Measurements from ENCODE around the gene CPN2. TPM values are rescaled to one million over a fixed set of nuclear protein-coding genes. Genes with fewer than 3 reads are reported as not detected.

CPN2 gene
- total and polyA plus RNA-seq, 2 of the 13 experiments (the other 11 are each of a cell fraction or from before 2014, with no cell fraction given): 26.7 to 27.7 TPM

DNA sequence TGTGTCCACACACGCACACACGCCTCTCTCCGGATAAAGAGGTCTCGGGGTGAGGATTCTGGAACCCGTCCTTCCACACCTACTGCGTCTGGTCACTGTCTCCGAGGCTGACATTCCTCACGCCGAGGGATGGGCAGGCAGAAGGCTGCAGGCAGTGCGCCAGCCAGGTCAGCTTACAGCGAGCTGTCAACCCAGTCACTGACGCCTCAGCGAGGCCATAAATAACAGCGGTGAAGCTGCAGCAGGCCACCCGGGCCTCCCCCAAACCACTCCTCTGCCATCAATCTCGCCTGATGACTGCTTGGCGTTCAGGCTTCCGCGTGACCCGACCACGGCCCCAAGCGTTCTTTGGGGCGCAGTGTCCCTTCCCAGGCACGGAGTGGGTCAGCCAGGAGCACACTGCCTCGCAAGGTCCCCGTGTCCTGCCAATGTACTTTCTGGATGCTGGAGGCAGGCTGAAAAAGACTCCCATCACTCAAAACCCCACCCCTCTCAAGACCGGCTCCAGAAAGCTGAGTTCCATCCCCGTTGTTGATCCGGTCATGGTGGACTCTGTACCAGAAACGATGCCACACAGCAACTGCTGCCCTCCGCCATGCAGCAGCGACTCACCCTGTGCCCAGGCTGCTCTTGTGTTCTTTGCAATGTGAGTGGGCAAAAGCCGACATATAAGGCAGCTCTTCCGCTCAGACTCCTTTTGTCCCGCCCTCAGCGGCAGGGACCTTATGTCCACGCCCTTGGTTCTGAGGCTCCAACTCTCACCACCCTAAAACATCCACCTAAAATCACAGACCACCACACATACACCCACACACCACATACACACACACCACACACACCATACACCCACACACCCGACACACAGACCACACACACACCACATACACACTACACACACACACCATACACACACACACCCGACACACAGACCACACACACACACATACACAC lies 27.1 kb downstream of the CPN2 start (continued):
- TF ChIP-seq, protein P1, sequence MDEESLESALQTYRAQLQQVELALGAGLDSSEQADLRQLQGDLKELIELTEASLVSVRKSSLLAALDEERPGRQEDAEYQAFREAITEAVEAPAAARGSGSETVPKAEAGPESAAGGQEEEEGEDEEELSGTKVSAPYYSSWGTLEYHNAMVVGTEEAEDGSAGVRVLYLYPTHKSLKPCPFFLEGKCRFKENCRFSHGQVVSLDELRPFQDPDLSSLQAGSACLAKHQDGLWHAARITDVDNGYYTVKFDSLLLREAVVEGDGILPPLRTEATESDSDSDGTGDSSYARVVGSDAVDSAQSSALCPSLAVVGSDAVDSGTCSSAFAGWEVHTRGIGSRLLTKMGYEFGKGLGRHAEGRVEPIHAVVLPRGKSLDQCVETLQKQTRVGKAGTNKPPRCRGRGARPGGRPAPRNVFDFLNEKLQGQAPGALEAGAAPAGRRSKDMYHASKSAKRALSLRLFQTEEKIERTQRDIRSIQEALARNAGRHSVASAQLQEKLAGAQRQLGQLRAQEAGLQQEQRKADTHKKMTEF (CRISPR knock-in tag; IDR thresholded peaks at IDR 0.05): 0 out of 2 replicates have a peak, but pooled peaks have one; percentile 31
- no peak for TF ChIP-seq ZNF354B (CRISPR knock-in tag; IDR thresholded peaks at IDR 0.05)
- no peak for TF ChIP-seq ETV5 (CRISPR knock-in tag; IDR thresholded peaks at IDR 0.05; ENCODE audit: borderline replicate concordance)
- no peak for TF ChIP-seq THAP11 (CRISPR knock-in tag; IDR thresholded peaks at IDR 0.05)
- TF ChIP-seq, protein P2, sequence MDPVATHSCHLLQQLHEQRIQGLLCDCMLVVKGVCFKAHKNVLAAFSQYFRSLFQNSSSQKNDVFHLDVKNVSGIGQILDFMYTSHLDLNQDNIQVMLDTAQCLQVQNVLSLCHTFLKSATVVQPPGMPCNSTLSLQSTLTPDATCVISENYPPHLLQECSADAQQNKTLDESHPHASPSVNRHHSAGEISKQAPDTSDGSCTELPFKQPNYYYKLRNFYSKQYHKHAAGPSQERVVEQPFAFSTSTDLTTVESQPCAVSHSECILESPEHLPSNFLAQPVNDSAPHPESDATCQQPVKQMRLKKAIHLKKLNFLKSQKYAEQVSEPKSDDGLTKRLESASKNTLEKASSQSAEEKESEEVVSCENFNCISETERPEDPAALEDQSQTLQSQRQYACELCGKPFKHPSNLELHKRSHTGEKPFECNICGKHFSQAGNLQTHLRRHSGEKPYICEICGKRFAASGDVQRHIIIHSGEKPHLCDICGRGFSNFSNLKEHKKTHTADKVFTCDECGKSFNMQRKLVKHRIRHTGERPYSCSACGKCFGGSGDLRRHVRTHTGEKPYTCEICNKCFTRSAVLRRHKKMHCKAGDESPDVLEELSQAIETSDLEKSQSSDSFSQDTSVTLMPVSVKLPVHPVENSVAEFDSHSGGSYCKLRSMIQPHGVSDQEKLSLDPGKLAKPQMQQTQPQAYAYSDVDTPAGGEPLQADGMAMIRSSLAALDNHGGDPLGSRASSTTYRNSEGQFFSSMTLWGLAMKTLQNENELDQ (CRISPR knock-in tag; IDR thresholded peaks at IDR 0.05; ENCODE audit: borderline replicate concordance): no peak
- TF ChIP-seq ZNF567 (CRISPR knock-in tag; IDR thresholded peaks at IDR 0.05; ENCODE audit: borderline replicate concordance): no peak
- no peak for TF ChIP-seq NCOA2 (CRISPR knock-in tag; IDR thresholded peaks at IDR 0.05)
- TF ChIP-seq, protein P3, sequence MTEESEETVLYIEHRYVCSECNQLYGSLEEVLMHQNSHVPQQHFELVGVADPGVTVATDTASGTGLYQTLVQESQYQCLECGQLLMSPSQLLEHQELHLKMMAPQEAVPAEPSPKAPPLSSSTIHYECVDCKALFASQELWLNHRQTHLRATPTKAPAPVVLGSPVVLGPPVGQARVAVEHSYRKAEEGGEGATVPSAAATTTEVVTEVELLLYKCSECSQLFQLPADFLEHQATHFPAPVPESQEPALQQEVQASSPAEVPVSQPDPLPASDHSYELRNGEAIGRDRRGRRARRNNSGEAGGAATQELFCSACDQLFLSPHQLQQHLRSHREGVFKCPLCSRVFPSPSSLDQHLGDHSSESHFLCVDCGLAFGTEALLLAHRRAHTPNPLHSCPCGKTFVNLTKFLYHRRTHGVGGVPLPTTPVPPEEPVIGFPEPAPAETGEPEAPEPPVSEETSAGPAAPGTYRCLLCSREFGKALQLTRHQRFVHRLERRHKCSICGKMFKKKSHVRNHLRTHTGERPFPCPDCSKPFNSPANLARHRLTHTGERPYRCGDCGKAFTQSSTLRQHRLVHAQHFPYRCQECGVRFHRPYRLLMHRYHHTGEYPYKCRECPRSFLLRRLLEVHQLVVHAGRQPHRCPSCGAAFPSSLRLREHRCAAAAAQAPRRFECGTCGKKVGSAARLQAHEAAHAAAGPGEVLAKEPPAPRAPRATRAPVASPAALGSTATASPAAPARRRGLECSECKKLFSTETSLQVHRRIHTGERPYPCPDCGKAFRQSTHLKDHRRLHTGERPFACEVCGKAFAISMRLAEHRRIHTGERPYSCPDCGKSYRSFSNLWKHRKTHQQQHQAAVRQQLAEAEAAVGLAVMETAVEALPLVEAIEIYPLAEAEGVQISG (CRISPR knock-in tag; IDR thresholded peaks at IDR 0.05): no peak
- TF ChIP-seq ISX (CRISPR knock-in tag; conservative IDR thresholded peaks at IDR 0.05): no peak
- TF ChIP-seq ZNF3 (CRISPR knock-in tag; IDR thresholded peaks at IDR 0.05): no peak
- no peak for TF ChIP-seq RARG (CRISPR knock-in tag; IDR thresholded peaks at IDR 0.05; ENCODE audit: low read depth)
- TF ChIP-seq KLF16 (CRISPR knock-in tag; IDR thresholded peaks at IDR 0.05): no peak
- TF ChIP-seq, protein P4, sequence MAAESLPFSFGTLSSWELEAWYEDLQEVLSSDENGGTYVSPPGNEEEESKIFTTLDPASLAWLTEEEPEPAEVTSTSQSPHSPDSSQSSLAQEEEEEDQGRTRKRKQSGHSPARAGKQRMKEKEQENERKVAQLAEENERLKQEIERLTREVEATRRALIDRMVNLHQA (CRISPR knock-in tag; IDR thresholded peaks at IDR 0.05): no peak
- TF ChIP-seq MXD3 (CRISPR knock-in tag; IDR thresholded peaks at IDR 0.05): 0 out of 2 replicates have a peak, but pooled peaks have one; percentile 44
- no peak for TF ChIP-seq CENPBD1 (CRISPR knock-in tag; IDR thresholded peaks at IDR 0.05; ENCODE audit: borderline replicate concordance, low read depth)
- TF ChIP-seq EEA1 (CRISPR knock-in tag; IDR thresholded peaks at IDR 0.05; ENCODE audit: borderline replicate concordance): no peak
- no peak for TF ChIP-seq DNMT3B (CRISPR knock-in tag; conservative IDR thresholded peaks at IDR 0.05)
- TF ChIP-seq PATZ1 (CRISPR knock-in tag; IDR thresholded peaks at IDR 0.05): no peak
- no peak for TF ChIP-seq NR3C1 (CRISPR knock-in tag; IDR thresholded peaks at IDR 0.05)
